Measurements from ENCODE around the gene TGFBR3. TPM values are rescaled to one million over a fixed set of nuclear protein-coding genes. Genes with fewer than 3 reads are reported as not detected.

TGFBR3 gene
- total RNA-seq, 4 donors from 2014 or later, result 32.9 to 138 (median 58.8) TPM

- in situ Hi-C loops (cut with MboI; ENCODE audit: low pct_ligation_motif_present in 1 of 4, low pct_unique_long_range_greater_than_20kb in 1 of 4, low sequenced_read_pairs in 3 of 4) (no loop called here), intact Hi-C loops (cut with DNase I; ENCODE audit: low total_unique reads) (no loop called here)
- Histone ChIP-seq H3K4me3 (no peak overlapping the region), H3K27ac (peak overlapping the region; percentile 34 to 59 (median 40)), H3K4me1 (peaks cover 0 to 37% (median 9%) of the 10 kb centered on the region in 4 donors), H3K27me3 (no peaks in the 10 kb centered on the region), H3K9me3 (no peaks in the 10 kb centered on the region), H3K36me3 (no peaks in the 10 kb centered on the region)
- TF ChIP-seq POLR2A (IDR thresholded peaks at IDR 0.05) (no peak), POLR2AphosphoS5 (IDR thresholded peaks at IDR 0.05) (no peak), EP300 (IDR thresholded peaks at IDR 0.05; ENCODE audit: low read depth) (no peak), CTCF (IDR thresholded peaks at IDR 0.05) (no peak)
- 84 to 93% methylated on average over 2 to 10 of the region's 10 CpGs for WGBS, 2 donors (ENCODE audit: low coverage in 1 of 2)
- no peak for DNase-seq
These were observed 103.9 kb downstream of the TGFBR3 start for GRCh38 chr1:91781901-91782622.

- no peak for DNase-seq
- Histone ChIP-seq H3K4me3 (no peak overlapping the region), H3K4me1 (peaks cover 0 to 37% (median 9%) of the 10 kb centered on the region in 4 donors), H3K27ac (peak overlapping the region; percentile 34 to 59 (median 40)), H3K36me3 (no peaks in the 10 kb centered on the region), H3K9me3 (no peaks in the 10 kb centered on the region), H3K27me3 (no peaks in the 10 kb centered on the region)
- no peak for TF ChIP-seq POLR2AphosphoS5 (IDR thresholded peaks at IDR 0.05)
- intact Hi-C loops (cut with DNase I; ENCODE audit: low total_unique reads), result no loop called here
- in situ Hi-C loops (cut with MboI; ENCODE audit: low pct_ligation_motif_present in 1 of 4, low pct_unique_long_range_greater_than_20kb in 1 of 4, low sequenced_read_pairs in 3 of 4), result no loop called here
- 50 to 54% methylated on average over 4 of the region's 4 CpGs for WGBS, 2 donors (ENCODE audit: low coverage in 1 of 2)
These were observed 104.6 kb downstream of the TGFBR3 start for GRCh38 chr1:91781371-91781825.

- Histone ChIP-seq H3K4me1 (peaks cover 0 to 37% (median 9%) of the 10 kb centered on the region in 4 donors), H3K27me3 (no peaks in the 10 kb centered on the region), H3K27ac (no peak overlapping the region), H3K9me3 (no peaks in the 10 kb centered on the region), H3K36me3 (no peaks in the 10 kb centered on the region), H3K4me3 (no peak overlapping the region)
- DNase-seq, result no peak
- TF ChIP-seq POLR2AphosphoS5 (IDR thresholded peaks at IDR 0.05), result no peak
- TF ChIP-seq EP300 (IDR thresholded peaks at IDR 0.05; ENCODE audit: low read depth), result no peak
- no peak for TF ChIP-seq POLR2A (IDR thresholded peaks at IDR 0.05)
- TF ChIP-seq CTCF (IDR thresholded peaks at IDR 0.05), result no peak
- in situ Hi-C loops (cut with MboI; ENCODE audit: low pct_ligation_motif_present in 1 of 4, low pct_unique_long_range_greater_than_20kb in 1 of 4, low sequenced_read_pairs in 3 of 4) (no loop called here), intact Hi-C loops (cut with DNase I; ENCODE audit: low total_unique reads) (no loop called here)
- WGBS, 2 donors (ENCODE audit: low coverage in 1 of 2), result 72% methylated on average over 2 of the region's 2 CpGs; no CpG with 5 or more reads in 1 of the 2 donors
These were observed 106.4 kb downstream of the TGFBR3 start for GRCh38 chr1:91779548-91780021.

- in situ Hi-C loops (cut with MboI; ENCODE audit: low pct_ligation_motif_present in 1 of 4, low pct_unique_long_range_greater_than_20kb in 1 of 4, low sequenced_read_pairs in 3 of 4), result no loop called here
- no peaks in the 10 kb centered on the region for H3K36me3 ChIP-seq
- intact Hi-C loops (cut with DNase I; ENCODE audit: low total_unique reads), result no loop called here
- WGBS, 2 donors (ENCODE audit: low coverage in 1 of 2), result 92 to 94% methylated on average over 5 of the region's 5 CpGs
- H3K4me1 ChIP-seq, result peaks cover 0 to 31% (median 9%) of the 10 kb centered on the region in 4 donors
- H3K4me3 ChIP-seq, result no peak overlapping the region
- H3K27me3 ChIP-seq, result no peaks in the 10 kb centered on the region
- no peak for TF ChIP-seq EP300 (IDR thresholded peaks at IDR 0.05; ENCODE audit: low read depth)
- no peak for TF ChIP-seq CTCF (IDR thresholded peaks at IDR 0.05)
- TF ChIP-seq POLR2AphosphoS5 (IDR thresholded peaks at IDR 0.05), result no peak
- no peak for TF ChIP-seq POLR2A (IDR thresholded peaks at IDR 0.05)
- no peak overlapping the region for H3K27ac ChIP-seq
- H3K9me3 ChIP-seq, result no peaks in the 10 kb centered on the region
- no peak for DNase-seq
These were observed 107.0 kb downstream of the TGFBR3 start for GRCh38 chr1:91778964-91779363.
